ENCODE results near the gene HTR2B. TPM values are rescaled to one million over a fixed set of nuclear protein-coding genes. Genes with fewer than 3 reads are reported as not detected.

Gene HTR2B
- total and polyA plus RNA-seq, 2 of the 13 experiments (the other 11 are each of a cell fraction or from before 2014, with no cell fraction given) = 0.08 TPM; not detected in 1

GRCh38 chr2:231163414-231164095 lies 38.7 kb upstream of the HTR2B start (continued):
- TF ChIP-seq ZNF407 (CRISPR knock-in tag; IDR thresholded peaks at IDR 0.05; ENCODE audit: not compliant biosample characterization) = no peak
- TF ChIP-seq SP4 (CRISPR knock-in tag; IDR thresholded peaks at IDR 0.05) = no peak

GRCh38 chr2:231163011-231163410 lies 38.2 kb upstream of the HTR2B start:
- no TSS peak for BruUV-seq (replicated peaks)
- intact Hi-C loops (cut with micrococcal nuclease; ENCODE audit: unreplicated experiment) = no loop called here
- ChIA-PET POLR2A (no interaction called here), CTCF (ENCODE audit: low intra/inter-chr PET ratio, low total read pairs) (no interaction called here)
- no peak for DNase-seq (ENCODE audit: low spot score)
- H3K4me1 ChIP-seq (ENCODE audit: insufficient read depth, low read length) = no peaks in the 10 kb centered on the region
- H3K27ac ChIP-seq (ENCODE audit: extremely low read length, insufficient read depth, low read length) = no peak overlapping the region
- H3K9ac ChIP-seq (ENCODE audit: insufficient read depth, low read depth, low read length) = no peak overlapping the region
- H3K4me3 ChIP-seq (replicated peaks in 1 of 3; ENCODE audit: insufficient read depth in 1 of 3, low read depth in 2 of 3, low read length in 3 of 3) = no peak overlapping the region
- no peak overlapping the region for H3K4me2 ChIP-seq (ENCODE audit: low read depth, low read length)
- no peak for FAIRE-seq
- whole genome bisulfite sequencing (ENCODE audit: low lambda C conversion rate) = over 99% methylated on average over 3 of the region's 3 CpGs
- H3K79me2 ChIP-seq (ENCODE audit: insufficient read depth, low read length) = no peaks in the 10 kb centered on the region
- no peaks in the 10 kb centered on the region for H3K9me3 ChIP-seq (ENCODE audit: low read length)
- in situ Hi-C loops (cut with HindIII; ENCODE audit: extremely low pct_ligation_motif_present, low pct_unique_long_range_greater_than_20kb) = no loop called here
- no peak overlapping the region for H2AFZ ChIP-seq (ENCODE audit: low read length)
- ATAC-seq = no peak
- no peaks in the 10 kb centered on the region for H3K27me3 ChIP-seq (ENCODE audit: control insufficient read depth in 1 of 2, insufficient read depth in 2 of 2, low read length in 2 of 2)
- H4K20me1 ChIP-seq (ENCODE audit: insufficient read depth, low read length) = no peaks in the 10 kb centered on the region
- H3K36me3 ChIP-seq (replicated peaks in 1 of 2; ENCODE audit: control insufficient read depth in 1 of 2, insufficient read depth in 2 of 2, low read length in 2 of 2) = peaks cover 15 to 84% of the 10 kb centered on the region in 2 experiments
- TF ChIP-seq ZNF614 (CRISPR knock-in tag; IDR thresholded peaks at IDR 0.05; ENCODE audit: borderline replicate concordance) = no peak
- no peak for TF ChIP-seq NR2C2 (CRISPR knock-in tag; IDR thresholded peaks at IDR 0.05; ENCODE audit: borderline replicate concordance)
- no peak for TF ChIP-seq MNT (IDR thresholded peaks at IDR 0.05)
- TF ChIP-seq ZBTB3 (CRISPR knock-in tag; IDR thresholded peaks at IDR 0.05; ENCODE audit: borderline replicate concordance, low read depth) = no peak
- TF ChIP-seq TRAFD1 (CRISPR knock-in tag; IDR thresholded peaks at IDR 0.05; ENCODE audit: borderline replicate concordance) = no peak
- TF ChIP-seq TMF1 (CRISPR knock-in tag; IDR thresholded peaks at IDR 0.05; ENCODE audit: low read depth) = no peak
- TF ChIP-seq ZNF724P (CRISPR knock-in tag; IDR thresholded peaks at IDR 0.05; ENCODE audit: borderline replicate concordance) = no peak
- TF ChIP-seq MTA1 (CRISPR knock-in tag; IDR thresholded peaks at IDR 0.05; ENCODE audit: borderline replicate concordance) = no peak

Data from HepG2 (cell line).